ENCODE results near the gene ZNF14. TPM values are rescaled to one million over a fixed set of nuclear protein-coding genes. Genes with fewer than 3 reads are reported as not detected.
"Not testable (repeated sequence)": the region's sequence is repeated elsewhere in the genome, so short reads cannot be mapped to it uniquely, and the experiment has no call there.

The ZNF14 gene
- total and polyA plus RNA-seq, 4 donors = 3.0 to 10.9 (median 5.4) TPM

DNA sequence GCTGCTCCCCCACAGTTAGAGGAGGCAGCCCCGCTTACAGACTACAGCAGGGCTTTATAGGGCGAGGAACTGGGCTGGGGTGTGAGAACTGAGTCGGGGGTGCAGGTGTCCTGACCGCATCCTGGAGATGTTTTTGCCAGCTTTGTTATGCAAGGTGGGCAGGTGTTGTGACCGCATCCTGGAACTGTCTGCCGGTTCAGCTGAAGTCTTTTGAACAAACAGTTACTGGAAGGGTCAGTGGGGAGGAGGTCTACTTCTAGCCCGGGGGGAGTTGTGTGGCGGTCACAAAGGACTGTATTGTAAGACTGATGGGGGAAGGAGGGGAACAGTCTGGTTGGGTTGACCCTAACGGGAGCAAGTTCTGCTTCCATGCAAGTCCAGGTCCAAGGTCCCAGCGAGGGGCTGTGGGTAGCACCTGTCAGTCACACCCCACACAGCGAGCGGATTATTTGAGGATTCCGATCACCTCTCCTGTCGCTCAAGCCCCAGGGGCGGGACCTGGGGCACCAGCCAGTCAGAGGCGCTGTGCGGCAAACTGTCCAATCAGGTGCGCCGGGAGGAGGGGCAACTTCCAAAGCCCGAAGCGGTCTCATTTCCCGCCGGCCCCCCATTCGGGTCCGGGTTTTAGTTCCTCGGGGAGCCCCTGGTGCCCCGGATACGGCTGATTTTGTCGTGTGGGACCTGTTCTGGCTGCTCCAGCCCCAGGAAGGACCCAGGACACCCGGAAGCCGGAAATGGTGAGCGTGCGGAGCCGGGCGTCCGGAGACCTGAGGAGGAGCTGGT lies 64.5 kb downstream of the ZNF14 start, which contains the start of gene ZNF101:
TSS of gene ZNF101 (plus strand) at position 610 of the 783 bp plus-strand sequence. CDS start at position 735, 125 bp downstream.
- intact Hi-C loops (cut with DNase I) = loop anchor here in 1 of 2 donors (5.0 to 10.0 kb wide), 2 partner anchors 64 to 156 kb away; partner anchors contain the start of genes ZNF14 and ZNF506
- peak within 1 kb of the TSS; percentile 65 to 75 for H3K4me3 ChIP-seq (ENCODE audit: low read length in 2 of 2)
- H3K27me3 ChIP-seq (ENCODE audit: control insufficient read depth in 1 of 2, insufficient read depth in 2 of 2, low read length in 1 of 2) = no peaks in the 10 kb centered on the region
- H3K9me3 ChIP-seq (ENCODE audit: control insufficient read depth, low read length) = no peaks in the 10 kb centered on the region
- H3K27ac ChIP-seq (ENCODE audit: low read depth in 1 of 2, low read length in 2 of 2) = peak within 1 kb of the TSS in 1 of 2 donors; percentile 32
- no peaks in the 10 kb centered on the region for H3K4me1 ChIP-seq (ENCODE audit: control insufficient read depth in 1 of 2, insufficient read depth in 2 of 2, low read length in 2 of 2)
- 4 to 5% methylated on average over 36 of the region's 36 CpGs for WGBS, 2 donors
- H3K36me3 ChIP-seq (ENCODE audit: control insufficient read depth in 1 of 2, insufficient read depth in 2 of 2, low read length in 1 of 2) = no peaks in the 10 kb centered on the region
- peak; percentile 96 to 97 for DNase-seq
- peak; percentile 89 for ATAC-seq (ENCODE audit: low FRiP score)

DNA sequence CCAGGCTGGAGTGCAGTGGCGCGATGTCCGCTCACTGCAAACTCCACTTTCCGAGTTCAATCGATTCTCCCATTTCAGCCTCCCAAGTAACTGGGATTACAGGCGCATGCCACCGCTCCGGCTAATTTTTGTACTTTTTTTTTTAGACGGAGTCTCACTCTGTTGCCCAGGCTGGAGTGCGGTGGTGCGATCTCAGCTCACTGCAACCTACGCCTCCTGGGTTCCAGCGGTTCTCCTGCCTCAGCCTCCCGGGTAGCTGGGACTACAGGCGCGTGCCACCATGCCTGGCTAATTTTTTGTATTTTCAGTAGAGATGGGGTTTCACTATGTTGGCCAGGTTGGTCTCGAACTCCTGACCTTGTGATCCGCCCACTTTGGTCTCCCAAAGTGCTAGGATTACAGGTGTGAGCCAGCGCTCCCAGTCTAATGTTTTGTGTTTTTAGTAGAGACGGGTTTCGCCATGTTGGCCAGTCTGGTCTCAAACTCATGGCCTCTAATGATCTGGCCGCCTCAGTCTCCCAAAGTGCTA lies 67.4 kb downstream of the ZNF14 start:
- not testable (repeated sequence) for H3K36me3 ChIP-seq (ENCODE audit: control insufficient read depth in 1 of 2, insufficient read depth in 2 of 2, low read length in 1 of 2); ATAC-seq (ENCODE audit: low FRiP score); H3K4me3 ChIP-seq (ENCODE audit: low read length in 2 of 2); H3K9me3 ChIP-seq (ENCODE audit: control insufficient read depth, low read length); H3K27me3 ChIP-seq (ENCODE audit: control insufficient read depth in 1 of 2, insufficient read depth in 2 of 2, low read length in 1 of 2); H3K4me1 ChIP-seq (ENCODE audit: control insufficient read depth in 1 of 2, insufficient read depth in 2 of 2, low read length in 2 of 2); DNase-seq; H3K27ac ChIP-seq (ENCODE audit: low read depth in 1 of 2, low read length in 2 of 2)
- intact Hi-C loops (cut with DNase I) = loop anchor here in 1 of 2 donors (5.0 to 10.0 kb wide), 2 partner anchors 67 to 159 kb away; partner anchors contain the start of genes ZNF14 and ZNF506
- WGBS, 2 donors = 97% methylated on average over 22 of the region's 22 CpGs

- no peaks in the 10 kb centered on the region for H3K36me3 ChIP-seq (ENCODE audit: control insufficient read depth in 1 of 2, insufficient read depth in 2 of 2, low read length in 1 of 2)
- H3K4me3 ChIP-seq (ENCODE audit: low read length in 2 of 2) = peak within 1 kb of the TSS; percentile 87 to 96
- intact Hi-C loops (cut with DNase I) = loop anchor here in 1 of 2 donors (1.0 to 10.0 kb wide), 3 partner anchors 20 to 161 kb away; partner anchors contain the start of genes GMIP and ZNF506
- H3K9me3 ChIP-seq (ENCODE audit: control insufficient read depth, low read length) = no peaks in the 10 kb centered on the region
- peak within 1 kb of the TSS in 1 of 2 donors; percentile 55 for H3K27ac ChIP-seq (ENCODE audit: low read depth in 1 of 2, low read length in 2 of 2)
- ATAC-seq (ENCODE audit: low FRiP score) (peak; percentile 98), DNase-seq (peak; percentile 98)
- peaks cover 0 to 1% of the 10 kb centered on the region in 2 donors for H3K4me1 ChIP-seq (ENCODE audit: control insufficient read depth in 1 of 2, insufficient read depth in 2 of 2, low read length in 2 of 2)
- 0 to 1% methylated on average over 70 to 85 of the region's 85 CpGs for WGBS, 2 donors
- H3K27me3 ChIP-seq (ENCODE audit: control insufficient read depth in 1 of 2, insufficient read depth in 2 of 2, low read length in 1 of 2) = no peaks in the 10 kb centered on the region
Measured at GRCh38 chr19:19663256-19664120, 69.4 kb downstream of the ZNF14 start, which contains the start of gene ATP13A1. TSS of gene ATP13A1 (minus strand) at chr19:19663676. CDS start at chr19:19663666, 10 bp downstream.

- intact Hi-C loops (cut with DNase I) = loop anchor here in 1 of 2 donors (1.0 to 10.0 kb wide), 3 partner anchors 20 to 162 kb away; partner anchors contain the start of genes GMIP and ZNF506
- H3K27ac ChIP-seq (ENCODE audit: low read depth in 1 of 2, low read length in 2 of 2) = peak overlapping the region in 1 of 2 donors; percentile 55
- H3K36me3 ChIP-seq (ENCODE audit: control insufficient read depth in 1 of 2, insufficient read depth in 2 of 2, low read length in 1 of 2) = peaks cover 0 to under 1% of the 10 kb centered on the region in 2 donors
- no peak for ATAC-seq (ENCODE audit: low FRiP score)
- peaks cover 0 to 1% of the 10 kb centered on the region in 2 donors for H3K4me1 ChIP-seq (ENCODE audit: control insufficient read depth in 1 of 2, insufficient read depth in 2 of 2, low read length in 2 of 2)
- no peaks in the 10 kb centered on the region for H3K9me3 ChIP-seq (ENCODE audit: control insufficient read depth, low read length)
- no peak for DNase-seq
- no peaks in the 10 kb centered on the region for H3K27me3 ChIP-seq (ENCODE audit: control insufficient read depth in 1 of 2, insufficient read depth in 2 of 2, low read length in 1 of 2)
- 6 to 8% methylated on average over 16 to 17 of the region's 17 CpGs for WGBS, 2 donors
- H3K4me3 ChIP-seq (ENCODE audit: low read length in 2 of 2) = peak overlapping the region; percentile 87 to 96
Measured at GRCh38 chr19:19662871-19663255, 70.0 kb downstream of the ZNF14 start.

DNA sequence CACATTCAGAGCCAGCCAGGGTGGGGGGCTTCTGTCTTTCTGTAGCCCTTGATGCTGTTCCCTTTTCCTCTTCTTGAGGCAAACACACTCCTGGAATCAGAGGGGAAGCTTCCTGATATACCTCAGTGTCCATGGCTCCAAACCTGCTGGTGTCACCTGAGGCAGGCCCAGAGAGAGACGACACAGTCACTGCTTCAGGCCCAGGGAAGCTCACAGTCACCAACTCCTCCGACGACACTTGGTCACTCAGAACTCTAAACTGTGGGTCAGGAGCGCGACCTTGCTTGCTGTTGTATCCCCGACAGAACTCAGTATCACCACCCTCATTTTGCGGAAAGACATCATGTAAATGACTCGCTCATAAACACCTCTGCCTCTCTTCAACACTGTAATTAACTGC lies 70.6 kb downstream of the ZNF14 start:
- H3K4me3 ChIP-seq (ENCODE audit: low read length in 2 of 2) = no peak overlapping the region
- intact Hi-C loops (cut with DNase I) = loop anchor here in 1 of 2 donors (5.0 to 10.0 kb wide), 2 partner anchors 115 to 162 kb away; partner anchors contain the start of gene ZNF506
- H3K4me1 ChIP-seq (ENCODE audit: control insufficient read depth in 1 of 2, insufficient read depth in 2 of 2, low read length in 2 of 2) = peaks cover 0 to 1% of the 10 kb centered on the region in 2 donors
- ATAC-seq (ENCODE audit: low FRiP score) = no peak
- WGBS, 2 donors = 81% methylated on average over 8 of the region's 8 CpGs
- H3K9me3 ChIP-seq (ENCODE audit: control insufficient read depth, low read length) = no peaks in the 10 kb centered on the region
- no peak overlapping the region for H3K27ac ChIP-seq (ENCODE audit: low read depth in 1 of 2, low read length in 2 of 2)
- H3K36me3 ChIP-seq (ENCODE audit: control insufficient read depth in 1 of 2, insufficient read depth in 2 of 2, low read length in 1 of 2) = peaks cover 1 to 5% of the 10 kb centered on the region in 2 donors
- DNase-seq = no peak
- no peaks in the 10 kb centered on the region for H3K27me3 ChIP-seq (ENCODE audit: control insufficient read depth in 1 of 2, insufficient read depth in 2 of 2, low read length in 1 of 2)

DNA sequence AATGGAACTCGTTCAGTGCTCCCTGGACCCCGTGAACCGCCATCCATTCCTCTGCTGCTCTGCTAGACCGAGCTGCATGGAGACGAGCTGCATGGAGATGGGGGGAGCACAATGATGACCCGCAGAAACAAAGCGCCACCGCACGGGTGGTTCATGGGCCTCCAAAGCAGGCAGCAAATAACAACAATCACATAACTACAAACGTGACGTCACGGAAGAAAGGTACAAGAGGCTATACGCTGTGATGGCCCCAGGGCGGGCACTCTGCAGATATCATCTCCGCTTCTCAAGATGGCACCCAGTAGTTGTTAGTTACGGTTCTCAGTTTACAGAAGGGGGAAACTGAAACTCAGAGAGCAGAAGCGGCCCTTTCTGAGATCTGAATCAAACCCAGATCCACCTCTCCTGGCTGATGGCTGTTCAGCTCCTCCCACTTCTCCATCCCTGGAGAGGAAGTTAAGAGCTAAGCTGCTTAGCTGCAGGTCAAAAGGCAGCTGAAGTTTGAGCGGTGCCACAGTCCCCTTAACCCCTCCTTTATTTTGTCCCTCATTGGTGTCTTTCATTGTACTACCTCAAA lies 71.1 kb downstream of the ZNF14 start:
- DNase-seq = no peak
- intact Hi-C loops (cut with DNase I) = loop anchor here in 1 of 2 donors (5.0 to 10.0 kb wide), 2 partner anchors 116 to 163 kb away; partner anchors contain the start of gene ZNF506
- no peak for ATAC-seq (ENCODE audit: low FRiP score)
- 78 to 79% methylated on average over 18 of the region's 18 CpGs for WGBS, 2 donors
- Histone ChIP-seq H3K27ac (ENCODE audit: low read depth in 1 of 2, low read length in 2 of 2) (no peak overlapping the region), H3K27me3 (ENCODE audit: control insufficient read depth in 1 of 2, insufficient read depth in 2 of 2, low read length in 1 of 2) (no peaks in the 10 kb centered on the region), H3K9me3 (ENCODE audit: control insufficient read depth, low read length) (no peaks in the 10 kb centered on the region), H3K4me3 (ENCODE audit: low read length in 2 of 2) (no peak overlapping the region), H3K36me3 (ENCODE audit: control insufficient read depth in 1 of 2, insufficient read depth in 2 of 2, low read length in 1 of 2) (peaks cover 2 to 5% of the 10 kb centered on the region in 2 donors), H3K4me1 (ENCODE audit: control insufficient read depth in 1 of 2, insufficient read depth in 2 of 2, low read length in 2 of 2) (peaks cover 0 to 1% of the 10 kb centered on the region in 2 donors)

DNA sequence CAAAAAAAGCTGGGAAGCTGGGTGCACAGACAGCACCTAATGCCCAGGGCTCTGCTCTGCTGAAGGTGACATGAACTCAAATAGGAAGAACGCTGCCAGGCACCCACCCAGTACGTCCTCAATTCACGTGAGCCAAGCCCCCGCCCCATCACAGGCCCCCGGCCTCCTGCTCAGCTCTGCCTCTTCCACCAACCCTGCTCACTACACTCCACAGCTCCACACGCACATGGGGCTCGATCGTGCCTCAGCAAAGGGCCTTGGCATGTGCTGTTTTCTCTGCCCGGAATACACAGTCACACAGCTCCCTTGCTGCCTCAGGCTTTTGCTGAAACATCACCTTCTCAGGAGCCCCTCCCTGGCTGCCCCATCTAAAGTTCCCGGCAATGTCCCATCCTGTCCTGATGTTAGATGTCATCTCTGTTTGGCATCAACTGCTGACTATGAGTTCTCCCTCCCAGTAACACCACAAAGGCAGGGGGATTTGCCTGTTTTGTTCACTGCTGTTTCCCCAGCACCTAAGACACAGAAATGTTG lies 71.7 kb downstream of the ZNF14 start:
- 80 to 85% methylated on average over 10 of the region's 10 CpGs for WGBS, 2 donors
- H3K9me3 ChIP-seq (ENCODE audit: control insufficient read depth, low read length) = no peaks in the 10 kb centered on the region
- no peak overlapping the region for H3K27ac ChIP-seq (ENCODE audit: low read depth in 1 of 2, low read length in 2 of 2)
- H3K36me3 ChIP-seq (ENCODE audit: control insufficient read depth in 1 of 2, insufficient read depth in 2 of 2, low read length in 1 of 2) = peaks cover 2 to 5% of the 10 kb centered on the region in 2 donors
- no peaks in the 10 kb centered on the region for H3K27me3 ChIP-seq (ENCODE audit: control insufficient read depth in 1 of 2, insufficient read depth in 2 of 2, low read length in 1 of 2)
- no peak for DNase-seq
- no peak for ATAC-seq (ENCODE audit: low FRiP score)
- intact Hi-C loops (cut with DNase I) = loop anchor here in 1 of 2 donors (5.0 to 10.0 kb wide), 2 partner anchors 116 to 164 kb away; partner anchors contain the start of gene ZNF506
- no peak overlapping the region for H3K4me3 ChIP-seq (ENCODE audit: low read length in 2 of 2)
- peaks cover 0 to 1% of the 10 kb centered on the region in 2 donors for H3K4me1 ChIP-seq (ENCODE audit: control insufficient read depth in 1 of 2, insufficient read depth in 2 of 2, low read length in 2 of 2)

Data from aorta (tissue), 5 donors.